ENCODE results near the gene MORN1. TPM values are rescaled to one million over a fixed set of nuclear protein-coding genes. Genes with fewer than 3 reads are reported as not detected.

The MORN1 gene
- total and polyA plus RNA-seq, 11 donors, result 2.2 to 8.2 (median 3.8) TPM

- H3K27ac ChIP-seq, result no peak overlapping the region
- DNase-seq (peak in 3 of 5 donors; percentile 10 to 62 (median 18)), ATAC-seq (no peak)
- H3K4me1 ChIP-seq, result no peaks in the 10 kb centered on the region
- intact Hi-C loops (cut with DNase I), result no loop called here
- H3K27me3 ChIP-seq, result no peaks in the 10 kb centered on the region
- no peak for TF ChIP-seq POLR2A (IDR thresholded peaks at IDR 0.05)
- TF ChIP-seq, protein P1, sequence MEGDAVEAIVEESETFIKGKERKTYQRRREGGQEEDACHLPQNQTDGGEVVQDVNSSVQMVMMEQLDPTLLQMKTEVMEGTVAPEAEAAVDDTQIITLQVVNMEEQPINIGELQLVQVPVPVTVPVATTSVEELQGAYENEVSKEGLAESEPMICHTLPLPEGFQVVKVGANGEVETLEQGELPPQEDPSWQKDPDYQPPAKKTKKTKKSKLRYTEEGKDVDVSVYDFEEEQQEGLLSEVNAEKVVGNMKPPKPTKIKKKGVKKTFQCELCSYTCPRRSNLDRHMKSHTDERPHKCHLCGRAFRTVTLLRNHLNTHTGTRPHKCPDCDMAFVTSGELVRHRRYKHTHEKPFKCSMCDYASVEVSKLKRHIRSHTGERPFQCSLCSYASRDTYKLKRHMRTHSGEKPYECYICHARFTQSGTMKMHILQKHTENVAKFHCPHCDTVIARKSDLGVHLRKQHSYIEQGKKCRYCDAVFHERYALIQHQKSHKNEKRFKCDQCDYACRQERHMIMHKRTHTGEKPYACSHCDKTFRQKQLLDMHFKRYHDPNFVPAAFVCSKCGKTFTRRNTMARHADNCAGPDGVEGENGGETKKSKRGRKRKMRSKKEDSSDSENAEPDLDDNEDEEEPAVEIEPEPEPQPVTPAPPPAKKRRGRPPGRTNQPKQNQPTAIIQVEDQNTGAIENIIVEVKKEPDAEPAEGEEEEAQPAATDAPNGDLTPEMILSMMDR (IDR thresholded peaks at IDR 0.05), result no peak
- no peaks in the 10 kb centered on the region for H3K36me3 ChIP-seq
- H3K4me3 ChIP-seq, result no peak overlapping the region
- peaks cover 0 to 12% (median 0%) of the 10 kb centered on the region in 12 donors for H3K9me3 ChIP-seq
- WGBS, 4 donors, result 86 to 97% (median 91%) methylated on average over 21 to 24 of the region's 24 CpGs
These were observed 32.4 kb downstream of the MORN1 start for GRCh38 chr1:2358651-2359640.

DNA sequence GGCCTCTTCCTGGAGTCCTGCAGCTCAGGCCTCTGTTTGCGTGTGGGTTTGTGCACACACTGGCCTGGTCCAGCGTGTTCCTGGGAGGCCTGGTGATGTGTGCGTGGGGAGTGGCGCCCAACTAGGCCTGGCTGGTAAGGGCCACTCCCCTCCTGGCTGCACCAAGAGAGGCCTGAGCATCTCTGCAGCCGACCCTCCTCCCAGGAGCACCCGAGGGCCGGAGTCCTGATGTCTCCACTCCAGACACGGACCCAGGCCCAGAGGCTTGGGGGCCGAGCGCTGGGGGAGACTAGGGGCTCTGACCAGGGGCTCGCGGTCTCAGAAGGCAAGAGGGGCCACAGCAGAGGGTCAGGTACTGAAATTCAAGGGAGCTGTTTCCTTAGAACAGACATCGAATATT lies 33.3 kb downstream of the MORN1 start:
- TF ChIP-seq, protein P1 (IDR thresholded peaks at IDR 0.05), result no peak
- no peak for TF ChIP-seq POLR2A (IDR thresholded peaks at IDR 0.05)
- ATAC-seq (no peak), DNase-seq (peak in 3 of 5 donors; percentile 17 to 42 (median 19))
- intact Hi-C loops (cut with DNase I), result no loop called here
- Histone ChIP-seq H3K27ac (no peak overlapping the region), H3K4me3 (no peak overlapping the region), H3K4me1 (peaks cover 0 to 7% (median 5%) of the 10 kb centered on the region in 12 donors), H3K27me3 (no peaks in the 10 kb centered on the region), H3K9me3 (peaks cover 0 to 3% (median 0%) of the 10 kb centered on the region in 12 donors), H3K36me3 (no peaks in the 10 kb centered on the region)
- WGBS, 4 donors, result 89 to 93% (median 90%) methylated on average over 9 to 13 of the region's 13 CpGs

- Histone ChIP-seq H3K27me3 (no peaks in the 10 kb centered on the region), H3K4me1 (peaks cover 0 to 13% (median 7%) of the 10 kb centered on the region in 12 donors), H3K36me3 (no peaks in the 10 kb centered on the region), H3K27ac (no peak overlapping the region), H3K4me3 (no peak overlapping the region), H3K9me3 (no peaks in the 10 kb centered on the region)
- WGBS, 4 donors, result 92 to 97% (median 95%) methylated on average over 23 to 37 of the region's 37 CpGs
- intact Hi-C loops (cut with DNase I), result no loop called here
- DNase-seq (peak in 3 of 5 donors; percentile 14 to 51 (median 16)), ATAC-seq (peak in 1 of 4 donors; percentile 12)
- TF ChIP-seq POLR2A (IDR thresholded peaks at IDR 0.05), result no peak
- TF ChIP-seq, protein P1 (IDR thresholded peaks at IDR 0.05), result no peak
These were observed 34.2 kb downstream of the MORN1 start for GRCh38 chr1:2356911-2357845.
